AG08396 (cell line): ENCODE results near the gene NKX1-1.
"Not testable (repeated sequence)": the region's sequence is repeated elsewhere in the genome, so short reads cannot be mapped to it uniquely, and the experiment has no call there.

Experiments used
- DNase-seq: peaks from one replicate; pipeline ENCODE4 v3.0.0; 2012; ENCODE audit warnings: low spot score, mixed read lengths

The NKX1-1 gene

GRCh38 chr4:1373892-1374705 lies 32.1 kb downstream of the NKX1-1 start:
- DNase-seq = no peak

- not testable (repeated sequence) for DNase-seq
Observed at GRCh38 chr4:1372576-1372975, 33.7 kb downstream of the NKX1-1 start.

- DNase-seq = no peak
Observed at GRCh38 chr4:1371176-1372165, 34.8 kb downstream of the NKX1-1 start.

DNA sequence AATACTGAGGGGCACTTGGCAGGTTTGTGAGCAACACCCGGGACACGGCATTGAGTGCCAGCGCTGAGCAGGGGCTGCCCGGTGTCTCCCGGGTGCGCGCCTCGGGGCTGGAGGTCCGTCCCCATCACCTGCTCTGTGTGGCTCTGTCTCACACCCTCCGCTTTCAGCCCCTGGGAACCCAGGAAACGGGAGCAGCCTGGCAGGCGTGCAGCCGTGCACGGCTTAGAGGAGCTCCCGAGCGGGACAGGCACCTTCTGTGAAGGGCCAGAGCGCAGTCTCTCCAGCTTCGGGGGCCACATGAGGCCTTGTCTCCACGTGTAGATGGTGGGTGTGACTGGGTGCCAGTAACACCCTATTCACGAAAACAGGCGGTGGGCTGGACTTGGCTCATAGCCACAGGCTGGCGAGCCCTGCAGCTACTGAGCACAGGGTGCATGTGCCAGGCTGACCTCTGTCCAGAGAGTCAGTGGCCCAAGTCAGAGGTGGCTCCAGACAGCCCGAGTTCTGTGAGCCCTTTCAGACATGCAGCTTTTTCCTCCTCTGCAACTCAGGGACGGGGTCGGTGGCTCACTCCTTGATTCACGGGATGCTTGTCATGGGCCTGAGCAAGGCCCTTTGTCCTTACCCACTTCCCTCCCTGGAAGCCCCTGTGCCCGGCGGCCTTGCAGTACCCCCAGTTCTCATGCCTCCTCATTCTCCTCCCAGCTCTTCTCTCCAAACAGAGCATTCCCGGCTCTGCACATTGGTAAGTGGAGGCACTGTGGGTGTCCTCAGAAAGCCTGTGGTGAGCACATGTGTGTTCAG lies 35.7 kb downstream of the NKX1-1 start:
- DNase-seq = no peak

DNA sequence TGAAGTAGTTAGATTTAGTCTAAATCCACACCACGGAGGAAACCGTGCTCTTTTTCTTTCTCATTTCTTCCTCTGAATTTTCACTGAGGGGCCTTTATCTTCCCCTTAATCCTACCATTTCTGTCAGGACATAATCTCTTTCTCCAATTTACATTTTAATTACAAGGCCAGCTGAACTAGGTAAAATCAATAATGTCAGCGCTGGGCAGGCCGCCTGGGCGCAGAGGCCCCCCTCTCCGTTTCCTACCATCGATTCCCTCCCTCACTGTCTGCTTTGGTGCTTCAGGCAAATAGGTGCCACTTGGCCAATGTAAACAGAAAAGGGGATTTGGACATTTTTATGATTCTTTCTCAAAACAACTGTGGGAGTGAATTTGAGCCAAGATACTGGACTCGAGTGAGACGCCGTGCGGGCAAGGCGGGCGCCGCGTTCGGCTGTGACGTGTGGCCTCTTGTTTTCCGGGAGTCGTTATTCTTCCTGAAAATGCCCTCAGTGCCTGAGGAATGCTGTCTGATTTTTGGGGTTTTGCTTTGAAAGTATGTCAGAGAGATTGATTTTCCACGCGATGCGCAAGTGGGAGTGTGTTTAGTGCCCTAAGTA lies 36.7 kb downstream of the NKX1-1 start:
- no peak for DNase-seq

DNA sequence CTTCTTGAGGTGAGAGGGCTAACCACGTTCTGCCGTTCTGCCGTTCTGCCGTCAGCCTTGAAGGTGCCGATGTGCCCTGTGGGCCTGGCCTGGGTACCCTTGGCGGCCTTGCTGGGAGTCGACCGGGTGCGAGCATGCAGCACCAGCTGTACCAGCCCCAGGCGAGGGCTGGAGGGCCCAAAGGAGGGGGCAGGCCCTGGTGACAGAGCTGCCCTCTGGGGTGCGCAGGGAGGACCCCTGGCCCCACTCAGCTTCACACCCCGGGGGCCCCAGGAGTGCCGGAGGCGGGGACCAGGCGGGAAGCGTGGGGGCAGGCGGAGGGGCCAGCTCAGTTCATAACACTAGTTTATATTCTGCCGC lies 37.2 kb downstream of the NKX1-1 start:
- no peak for DNase-seq

DNA sequence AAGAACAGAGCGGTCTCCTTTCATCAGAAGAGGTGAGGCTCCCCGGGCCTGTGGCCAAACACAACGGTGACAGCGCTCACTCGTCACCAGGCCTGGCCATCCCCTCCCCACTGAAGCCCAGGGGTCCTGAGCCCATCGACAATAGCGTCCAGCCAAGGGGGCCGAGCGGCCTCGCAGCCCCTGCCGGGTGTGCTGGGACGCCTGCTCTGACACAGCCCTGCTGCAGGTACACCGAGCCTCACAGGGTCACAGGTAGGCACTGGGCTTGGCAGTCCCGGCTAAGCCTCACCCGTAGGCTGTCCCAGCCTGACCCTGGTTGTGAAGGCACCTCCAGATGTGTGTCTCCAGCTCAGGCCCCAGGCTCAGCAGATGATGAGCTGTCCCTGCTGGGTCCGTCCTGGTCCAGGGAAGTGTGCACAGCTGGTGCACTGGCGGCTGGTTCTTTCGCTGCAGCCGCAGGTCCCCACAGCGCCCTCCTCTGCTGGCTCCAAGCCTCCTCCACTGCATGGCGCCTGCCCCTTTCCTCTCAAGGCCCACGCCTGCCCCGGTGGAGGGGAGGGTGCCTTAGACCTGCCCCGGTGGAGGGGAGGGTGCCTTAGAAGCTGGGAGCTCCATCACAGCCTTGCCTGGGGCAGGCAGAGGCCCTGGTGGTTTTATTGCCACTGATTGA lies 37.7 kb downstream of the NKX1-1 start:
- no peak for DNase-seq

DNA sequence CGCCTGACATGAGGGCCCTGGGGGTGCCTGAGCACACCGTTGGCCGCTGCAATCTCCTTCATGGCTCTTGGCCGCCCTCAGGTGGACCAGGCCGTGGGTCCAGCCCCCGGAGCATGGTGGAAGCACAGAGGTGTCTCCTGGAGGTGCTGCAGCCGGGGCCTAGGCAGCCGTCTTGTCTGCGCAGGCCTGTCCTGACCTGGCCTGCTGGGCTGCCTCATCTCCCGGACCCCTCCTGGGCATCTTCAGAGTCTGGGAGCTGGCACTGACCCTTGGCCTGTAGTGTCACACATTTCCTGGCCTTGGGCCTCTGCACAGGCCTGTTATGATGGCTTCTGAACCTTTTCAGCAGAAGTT lies 38.3 kb downstream of the NKX1-1 start:
- DNase-seq = no peak

DNA sequence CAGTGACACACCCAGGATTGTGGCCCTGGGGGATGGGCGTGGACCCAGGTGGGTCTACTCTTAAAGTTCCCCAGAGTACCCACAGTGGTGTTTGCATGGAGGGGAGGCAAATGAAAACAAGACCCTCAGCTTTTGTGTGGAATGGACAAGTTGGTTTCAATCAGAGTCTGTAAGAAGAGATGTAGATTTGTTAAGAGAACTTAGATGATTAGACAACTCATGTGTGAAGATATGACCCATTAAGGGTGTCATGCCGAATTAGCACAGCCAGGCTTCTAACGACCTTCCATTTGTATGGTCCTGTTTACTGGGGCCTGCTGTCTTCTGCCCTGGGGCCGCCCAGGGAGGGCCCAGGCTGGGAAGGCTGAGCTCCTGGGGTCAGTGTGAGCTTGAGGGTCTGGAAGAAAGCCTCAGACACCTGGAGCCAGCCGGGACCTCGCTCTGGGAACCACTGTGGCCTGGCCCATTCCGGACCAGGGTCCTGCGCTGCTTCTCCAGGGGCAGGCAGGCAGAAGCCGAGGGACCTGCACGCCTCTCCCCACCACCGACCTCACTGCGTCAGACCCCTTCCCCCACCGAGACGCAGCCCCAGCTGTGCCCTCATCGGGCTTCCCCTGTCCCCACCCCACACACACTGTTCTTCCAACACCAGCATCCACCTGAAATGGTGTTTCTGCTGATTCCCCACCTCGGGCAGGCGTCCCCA lies 38.9 kb downstream of the NKX1-1 start:
- DNase-seq = no peak

DNA sequence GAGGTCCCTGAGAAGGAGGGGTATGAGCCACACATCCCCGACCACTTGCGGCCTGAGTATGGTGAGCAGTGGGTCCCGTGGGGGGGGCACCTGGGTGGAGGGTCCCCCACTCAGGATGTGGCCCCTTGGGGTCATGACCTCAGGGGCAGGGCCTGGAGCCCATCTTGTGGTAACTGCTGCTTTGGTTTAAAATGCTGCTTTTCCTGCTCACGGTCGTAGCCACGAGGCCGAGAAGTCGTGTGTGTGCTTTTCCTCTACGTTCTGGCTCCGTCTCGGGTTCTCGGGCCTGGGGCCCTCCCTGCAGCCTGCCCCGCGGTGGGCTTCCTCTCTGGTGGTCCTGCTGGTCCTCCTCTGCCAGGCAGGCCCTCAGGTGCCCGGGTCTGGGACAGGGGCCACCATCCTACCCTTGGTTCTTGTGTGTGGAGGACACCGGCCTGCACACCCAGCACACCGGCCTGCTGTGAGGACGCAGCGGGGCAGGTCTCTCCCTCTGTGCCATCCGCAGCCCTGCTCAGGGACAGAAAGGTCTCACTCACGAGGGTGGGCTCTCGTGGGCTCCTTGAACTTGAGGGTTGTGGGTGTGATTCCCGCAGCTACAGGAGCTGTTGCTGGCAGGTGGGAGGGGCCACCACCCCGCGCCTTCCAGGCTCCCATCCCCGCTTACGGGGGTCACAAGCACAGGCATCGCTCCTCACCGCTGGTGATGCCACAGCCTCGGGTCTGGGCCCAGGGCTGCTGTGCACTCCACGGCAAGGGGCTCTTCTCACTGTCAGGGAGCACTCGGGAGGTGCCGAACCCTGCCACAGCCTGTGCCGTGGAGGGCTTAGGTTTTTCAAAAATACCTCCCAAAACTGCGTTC lies 39.6 kb downstream of the NKX1-1 start:
- no peak for DNase-seq

DNA sequence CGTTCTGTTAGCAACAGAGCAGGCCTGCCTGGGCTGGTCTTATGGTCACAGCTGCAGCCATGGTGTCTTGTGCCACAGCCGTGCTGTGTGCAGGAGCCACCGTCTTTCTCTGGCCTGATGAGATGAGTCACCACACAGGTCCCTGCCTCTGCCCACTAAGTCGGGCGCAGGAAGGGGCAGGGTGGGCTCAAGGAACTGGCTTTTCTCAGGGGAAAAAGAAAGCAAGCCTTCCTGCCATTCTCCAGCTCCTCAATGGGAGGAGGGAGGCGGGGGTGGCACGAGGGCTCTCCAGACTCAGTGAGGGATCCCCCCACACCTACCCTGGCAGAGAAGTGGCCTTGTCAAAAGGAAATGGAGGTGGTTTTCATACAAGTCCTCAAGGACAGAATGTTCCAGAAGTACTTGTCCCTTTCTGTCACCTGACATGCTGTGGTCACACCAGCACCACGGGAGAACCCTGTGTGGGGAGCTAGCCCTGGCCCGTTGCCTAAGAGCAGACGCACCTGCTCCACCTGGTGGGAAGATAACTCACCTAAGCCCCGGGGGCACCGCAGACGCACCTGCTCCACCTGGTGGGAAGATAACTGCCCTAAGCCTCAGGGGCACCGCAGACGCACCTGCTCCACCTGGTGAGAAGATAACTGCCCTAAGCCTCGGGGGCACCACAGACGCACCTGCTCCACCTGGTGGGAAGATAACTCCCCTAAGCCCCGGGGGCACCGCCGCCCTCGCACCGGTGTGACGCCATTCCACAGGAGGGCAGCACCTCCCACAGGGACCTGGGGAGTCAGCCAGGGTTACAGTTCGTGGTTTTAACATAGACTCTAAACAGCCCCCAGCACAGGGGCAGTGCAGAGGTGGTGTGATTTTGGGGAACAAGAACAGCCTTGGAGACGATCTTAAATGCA lies 40.7 kb downstream of the NKX1-1 start:
- DNase-seq = no peak

DNA sequence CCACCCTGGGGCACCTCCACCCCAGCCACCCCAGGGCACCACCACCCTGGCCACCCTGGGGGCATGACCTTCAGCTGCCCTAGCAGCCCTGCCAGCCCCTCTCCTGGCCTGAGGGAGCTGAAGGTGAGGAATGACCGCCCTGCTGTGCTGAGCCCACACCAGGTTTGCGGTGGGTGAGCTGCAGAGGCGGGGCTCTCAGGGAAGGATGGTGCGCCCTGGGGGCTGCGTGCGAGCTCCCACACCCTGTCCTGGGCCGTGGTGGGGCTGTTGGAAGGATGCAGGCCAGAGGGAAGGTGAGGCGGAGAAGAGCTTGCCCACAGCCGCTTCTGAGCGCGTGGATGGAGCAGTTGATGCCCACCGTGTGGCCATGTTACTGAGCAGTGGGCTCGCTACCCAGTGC lies 41.5 kb downstream of the NKX1-1 start:
- no peak for DNase-seq

DNA sequence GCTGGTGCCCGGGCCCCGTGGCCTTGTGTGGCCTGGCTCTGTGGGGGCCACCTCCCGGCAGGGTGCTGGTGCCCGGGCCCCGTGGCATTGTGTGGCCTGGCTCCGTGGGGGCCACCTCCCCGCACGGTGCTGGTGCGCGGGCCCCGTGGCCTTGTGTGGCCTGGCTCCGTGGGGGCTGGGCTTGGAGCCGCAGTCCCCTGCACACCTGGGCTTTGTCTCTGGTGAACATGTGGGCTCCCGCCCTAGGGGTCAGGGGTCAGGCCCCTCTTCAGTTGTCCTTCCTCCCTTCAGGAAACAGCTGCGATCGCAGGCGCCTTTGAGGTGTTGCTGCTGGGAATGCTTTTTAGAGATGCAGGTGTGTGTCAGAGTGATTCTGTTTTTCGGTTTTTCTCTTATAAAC lies 42.0 kb downstream of the NKX1-1 start:
- DNase-seq = no peak

DNA sequence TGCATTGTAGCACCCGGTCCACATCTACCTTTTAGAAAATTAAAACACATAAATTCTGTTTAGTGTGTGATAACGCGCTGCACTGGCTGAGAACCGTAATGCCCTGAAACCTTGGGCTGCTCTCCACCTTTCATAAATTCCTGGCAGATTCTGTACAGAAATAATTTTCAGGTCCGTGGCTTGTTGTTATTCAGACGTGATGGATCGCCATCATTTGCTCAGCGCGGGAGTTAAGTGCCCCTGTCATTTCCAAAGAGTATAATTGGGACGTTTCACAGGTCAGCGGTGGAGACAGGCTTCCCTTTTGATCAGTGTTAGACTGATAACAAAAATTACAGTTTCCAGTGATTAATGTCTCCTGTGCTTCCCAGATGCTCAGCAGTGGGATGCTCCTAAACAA lies 42.7 kb downstream of the NKX1-1 start:
- DNase-seq = no peak

GRCh38 chr4:1362521-1362920 lies 43.7 kb downstream of the NKX1-1 start:
- DNase-seq = no peak

DNA sequence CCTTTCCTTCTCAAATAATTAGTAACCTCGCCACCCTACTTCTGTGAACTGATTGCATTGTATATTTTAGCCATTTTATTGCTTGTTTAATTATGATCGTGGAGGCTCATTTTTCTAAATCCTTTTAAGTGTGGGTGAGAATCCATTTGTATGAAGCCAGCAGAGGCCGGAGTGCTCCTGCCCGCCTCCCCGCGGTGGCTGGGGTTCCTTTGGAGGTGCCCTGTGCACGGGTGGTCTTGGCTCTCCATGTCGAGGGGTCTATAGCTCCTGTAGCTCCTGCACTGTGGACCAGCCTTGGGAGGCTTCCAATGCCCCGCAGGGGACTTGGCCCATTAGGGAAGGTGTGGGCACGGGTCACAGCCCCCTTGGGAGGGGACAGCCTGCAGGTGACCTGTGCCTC lies 44.2 kb downstream of the NKX1-1 start:
- DNase-seq = no peak

DNA sequence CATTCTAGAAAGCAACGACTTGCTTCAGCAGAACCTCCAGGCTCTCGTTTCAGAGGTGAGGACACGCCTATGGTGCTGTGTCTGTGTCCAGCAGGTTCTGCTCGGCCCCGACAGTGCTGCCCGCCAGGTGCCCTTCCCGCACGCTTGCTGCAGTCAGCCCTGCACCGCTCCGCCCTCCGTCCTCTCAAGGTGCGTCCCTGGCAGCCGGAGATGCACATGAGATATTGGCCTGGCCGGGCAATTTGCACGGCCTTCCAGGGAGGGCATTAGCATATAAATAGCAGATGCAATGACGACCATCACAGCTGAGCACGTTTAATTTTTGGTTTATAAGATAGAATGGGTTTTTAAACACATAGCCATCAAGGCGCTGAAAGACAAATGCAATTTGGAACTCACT lies 44.8 kb downstream of the NKX1-1 start:
- no peak for DNase-seq

GRCh38 chr4:1360423-1361283 lies 45.6 kb downstream of the NKX1-1 start:
- DNase-seq = peak; percentile 58
